Tibial artery (tissue), 4 donors: ENCODE measurements around the gene SNCAIP.

ENCODE experiments used
- DNase-seq, 2 donors: peaks; one replicate each; pipeline ENCODE4 v3.0.0-alpha.2; 2019
- H3K27ac ChIP-seq, 2 donors: fragments of 200-600 bp; sonication (generic) in 1 of 2; 1 replicate in 1 of 2; 2 replicates in 1 of 2; pipeline ENCODE4 v1.5.1; 2018 to 2019; ENCODE audit warnings: mild to moderate bottlenecking in 1 of 2
- H3K27me3 ChIP-seq, 2 donors: fragments of 200-600 bp; sonication (generic) in 1 of 2; one replicate each; pipeline versions ENCODE4 v1.5.1 to v1.6.0; 2016 to 2019
- H3K36me3 ChIP-seq, 3 donors: fragments of 200-600 bp; sonication (generic) in 2 of 3; one replicate each; pipeline ENCODE4 v1.5.1; 2016 to 2019; ENCODE audit warnings: mild to moderate bottlenecking in 2 of 3
- H3K4me1 ChIP-seq, 4 donors: fragments of 200-600 bp; sonication (generic) in 2 of 4; 1 replicate in 3 of 4; 2 replicates in 1 of 4; pipeline ENCODE4 v1.5.1; 2016 to 2019
- H3K4me3 ChIP-seq, 2 donors: fragments of 200-600 bp; sonication (generic) in 1 of 2; 1 replicate in 1 of 2; 2 replicates in 1 of 2; pipeline ENCODE4 v1.5.1; 2018 to 2019; ENCODE audit warnings: mild to moderate bottlenecking in 2 of 2
- H3K9me3 ChIP-seq, 3 donors: fragments of 200-600 bp; sonication (generic) in 1 of 3; one replicate each; pipeline ENCODE4 v1.5.1; 2016 to 2019
- CTCF ChIP-seq, 2 experiments: fragments of 200-600 bp in 1 of 2; fragments of 450-650 bp in 1 of 2; IDR thresholded peaks; one replicate each; pipeline ENCODE4 v1.5.1; 2017 to 2019; ENCODE audit warnings: antibody characterized with exemption in 2 of 2, mild to moderate bottlenecking in 1 of 2, moderate library complexity in 1 of 2
- intact Hi-C: fragments of 100-400 bp; cut with DNase I; formaldehyde crosslinking; loops from one replicate; pipeline ENCODE4 v1.15.0; 2023; ENCODE audit warnings: low total_unique reads

Gene SNCAIP

GRCh38 chr5:122295138-122295537 lies 16.9 kb upstream of the SNCAIP start:
- H3K4me1 ChIP-seq, result peaks cover 0 to 31% (median 10%) of the 10 kb centered on the region in 4 donors
- no peaks in the 10 kb centered on the region for H3K9me3 ChIP-seq
- H3K36me3 ChIP-seq, result no peaks in the 10 kb centered on the region
- no peak overlapping the region for H3K27ac ChIP-seq
- intact Hi-C loops, result no loop called here
- TF ChIP-seq CTCF (IDR thresholded peaks at IDR 0.05), result peak; percentile 13 to 27
- H3K4me3 ChIP-seq, result no peak overlapping the region
- DNase-seq, result no peak
- H3K27me3 ChIP-seq, result no peaks in the 10 kb centered on the region

GRCh38 chr5:122296871-122297270 lies 15.2 kb upstream of the SNCAIP start:
- no peak overlapping the region for H3K27ac ChIP-seq
- H3K9me3 ChIP-seq, result no peaks in the 10 kb centered on the region
- H3K4me1 ChIP-seq, result peaks cover 0 to 28% (median 6%) of the 10 kb centered on the region in 4 donors
- H3K4me3 ChIP-seq, result no peak overlapping the region
- H3K36me3 ChIP-seq, result no peaks in the 10 kb centered on the region
- TF ChIP-seq CTCF (IDR thresholded peaks at IDR 0.05), result no peak
- DNase-seq, result no peak
- intact Hi-C loops, result no loop called here
- H3K27me3 ChIP-seq, result no peaks in the 10 kb centered on the region

- Histone ChIP-seq H3K27ac (no peak overlapping the region), H3K4me3 (no peak overlapping the region), H3K36me3 (no peaks in the 10 kb centered on the region), H3K9me3 (no peaks in the 10 kb centered on the region), H3K4me1 (peaks cover 0 to 19% (median 2%) of the 10 kb centered on the region in 4 donors), H3K27me3 (no peaks in the 10 kb centered on the region)
- TF ChIP-seq CTCF (IDR thresholded peaks at IDR 0.05), result no peak
- DNase-seq, result no peak
- intact Hi-C loops, result no loop called here
Measured at GRCh38 chr5:122297587-122298298, 14.3 kb upstream of the SNCAIP start.

GRCh38 chr5:122300374-122300773 lies 11.7 kb upstream of the SNCAIP start:
- DNase-seq, result no peak
- Histone ChIP-seq H3K4me3 (no peak overlapping the region), H3K36me3 (no peaks in the 10 kb centered on the region), H3K9me3 (no peaks in the 10 kb centered on the region), H3K4me1 (peaks cover 0 to 5% (median 0%) of the 10 kb centered on the region in 4 donors), H3K27ac (no peak overlapping the region), H3K27me3 (no peaks in the 10 kb centered on the region)
- intact Hi-C loops, result no loop called here
- no peak for TF ChIP-seq CTCF (IDR thresholded peaks at IDR 0.05)

- intact Hi-C loops, result no loop called here
- Histone ChIP-seq H3K4me3 (no peak overlapping the region), H3K36me3 (no peaks in the 10 kb centered on the region), H3K27ac (no peak overlapping the region), H3K9me3 (no peaks in the 10 kb centered on the region), H3K27me3 (no peaks in the 10 kb centered on the region), H3K4me1 (no peaks in the 10 kb centered on the region)
- no peak for TF ChIP-seq CTCF (IDR thresholded peaks at IDR 0.05)
- no peak for DNase-seq
Measured at GRCh38 chr5:122301016-122301415, 11.0 kb upstream of the SNCAIP start.
